Adrenal gland (tissue), 5 donors: ENCODE results near the gene GPR119.

Experiments used
- CTCF ChIP-seq, 6 experiments: fragments of 450-650 bp in 4 of 6; fragments of 200-600 bp in 2 of 6; sonication (generic) in 1 of 6; IDR thresholded peaks; 1 replicate in 5 of 6; 2 replicates in 1 of 6; pipeline versions ENCODE4 v1.5.1 to v1.8.0; 2016 to 2021; ENCODE audit warnings: antibody characterized with exemption in 6 of 6, mild to moderate bottlenecking in 2 of 6, moderate library complexity in 1 of 6
- POLR2A ChIP-seq, 2 donors: fragments of 450-650 bp; IDR thresholded peaks; one replicate each; pipeline ENCODE4 v1.6.1; 2017; ENCODE audit warnings: antibody characterized with exemption in 2 of 2, mild to moderate bottlenecking in 2 of 2, moderate library complexity in 1 of 2
- donor health status: DM: no; HTN: no; CAD: no.

- no peak for TF ChIP-seq POLR2A (IDR thresholded peaks at IDR 0.05)
- TF ChIP-seq CTCF (IDR thresholded peaks at IDR 0.05) = no peak
These were observed 16.8 kb upstream of the GPR119 start for GRCh38 chrX:130402208-130402684.
